MM.1S (cell line): ENCODE data around the gene TRIM69.

Source experiments
- EZH2 ChIP-seq: fragments of 300-600 bp; sonication (generic); optimal IDR thresholded peaks from 2 replicates; pipeline ENCODE3; 2017; ENCODE audit warnings: low read depth, mild to moderate bottlenecking, antibody characterized with exemption, low read length, mixed read lengths
- EZH2phosphoT487 ChIP-seq: fragments of 300-600 bp; sonication (generic); IDR thresholded peaks from 2 replicates; pipeline ENCODE4 v1.6.1; 2018; ENCODE audit warnings: antibody characterized with exemption, low read length
- TF ChIP-seq, protein P1 (sequence below): fragments of 300-600 bp; sonication (generic); IDR thresholded peaks from 2 replicates; pipeline ENCODE4 v1.5.1; 2016; ENCODE audit warnings: antibody characterized with exemption, low read length, mixed read lengths

DNA sequence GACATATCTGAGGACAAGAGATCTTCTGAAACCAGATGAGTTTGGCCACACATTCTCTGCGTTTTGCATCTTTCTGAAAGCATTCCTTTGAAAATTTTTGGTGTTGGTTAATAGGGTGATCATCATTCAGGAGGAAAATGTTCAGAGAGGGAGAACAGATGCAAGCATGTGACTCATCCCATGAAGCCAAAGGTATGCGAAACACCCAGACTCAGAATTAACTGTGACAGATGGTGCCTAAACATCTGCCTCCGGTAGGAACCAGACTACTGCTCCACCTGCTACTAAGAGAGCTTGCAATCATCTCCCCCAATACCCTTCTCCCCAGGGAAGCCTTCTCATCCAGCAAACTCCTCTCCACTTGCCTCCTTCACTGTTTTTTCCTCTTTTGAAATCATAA, 46.2 kb downstream of the TRIM69 start:
- TF ChIP-seq, protein P1, sequence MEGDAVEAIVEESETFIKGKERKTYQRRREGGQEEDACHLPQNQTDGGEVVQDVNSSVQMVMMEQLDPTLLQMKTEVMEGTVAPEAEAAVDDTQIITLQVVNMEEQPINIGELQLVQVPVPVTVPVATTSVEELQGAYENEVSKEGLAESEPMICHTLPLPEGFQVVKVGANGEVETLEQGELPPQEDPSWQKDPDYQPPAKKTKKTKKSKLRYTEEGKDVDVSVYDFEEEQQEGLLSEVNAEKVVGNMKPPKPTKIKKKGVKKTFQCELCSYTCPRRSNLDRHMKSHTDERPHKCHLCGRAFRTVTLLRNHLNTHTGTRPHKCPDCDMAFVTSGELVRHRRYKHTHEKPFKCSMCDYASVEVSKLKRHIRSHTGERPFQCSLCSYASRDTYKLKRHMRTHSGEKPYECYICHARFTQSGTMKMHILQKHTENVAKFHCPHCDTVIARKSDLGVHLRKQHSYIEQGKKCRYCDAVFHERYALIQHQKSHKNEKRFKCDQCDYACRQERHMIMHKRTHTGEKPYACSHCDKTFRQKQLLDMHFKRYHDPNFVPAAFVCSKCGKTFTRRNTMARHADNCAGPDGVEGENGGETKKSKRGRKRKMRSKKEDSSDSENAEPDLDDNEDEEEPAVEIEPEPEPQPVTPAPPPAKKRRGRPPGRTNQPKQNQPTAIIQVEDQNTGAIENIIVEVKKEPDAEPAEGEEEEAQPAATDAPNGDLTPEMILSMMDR, result no peak
- TF ChIP-seq EZH2, result no peak
- no peak for TF ChIP-seq EZH2phosphoT487
